Suprapubic skin (tissue), 3 donors: ENCODE measurements around the gene FXYD4.

Experiments used
- CTCF ChIP-seq, 2 donors: fragments of 200-600 bp in 1 of 2; fragments of 450-650 bp in 1 of 2; sonication (generic) in 1 of 2; IDR thresholded peaks; one replicate each; pipeline ENCODE4 v1.5.1; 2016 to 2019; ENCODE audit warnings: antibody characterized with exemption in 2 of 2, mild to moderate bottlenecking in 1 of 2, moderate library complexity in 1 of 2
- EP300 ChIP-seq: sonication (generic); formaldehyde crosslinking; IDR thresholded peaks from one replicate; pipeline ENCODE4 v1.6.1; 2017; ENCODE audit warnings: antibody characterized with exemption
- POLR2A ChIP-seq, 2 donors: fragments of 450-650 bp; IDR thresholded peaks; one replicate each; pipeline ENCODE4 v1.6.1; 2017; ENCODE audit warnings: antibody characterized with exemption in 2 of 2, mild to moderate bottlenecking in 2 of 2, moderate library complexity in 2 of 2

GRCh38 chr10:43340101-43340500 lies 31.3 kb upstream of the FXYD4 start:
- TF ChIP-seq CTCF (IDR thresholded peaks at IDR 0.05) = no peak
- TF ChIP-seq EP300 = no peak
- TF ChIP-seq POLR2A (IDR thresholded peaks at IDR 0.05) = no peak
